Mesothelial cell of epicardium (in vitro differentiated cells): ENCODE data around the gene FBXO38. TPM values are rescaled to one million over a fixed set of nuclear protein-coding genes. Genes with fewer than 3 reads are reported as not detected.

Source experiments
- DNase-seq, 2 experiments: peaks; one replicate each; pipeline ENCODE4 v3.0.0; 2021; ENCODE audit warnings: low spot score in 2 of 2; ENCODE audit not compliant: unreplicated experiment in 2 of 2
- H3K27ac Mint-ChIP-seq: 2 replicates; pipeline ENCODE4 v1.8.0; 2021; ENCODE audit warnings: mixed read lengths
- H3K27me3 Mint-ChIP-seq: 2 replicates; pipeline ENCODE4 v1.8.0; 2021; ENCODE audit warnings: low read depth, mixed read lengths
- H3K36me3 Mint-ChIP-seq: 2 replicates; pipeline ENCODE4 v1.8.0; 2021; ENCODE audit warnings: mixed read lengths
- H3K4me1 Mint-ChIP-seq: 2 replicates; pipeline ENCODE4 v1.8.0; 2021; ENCODE audit warnings: mixed read lengths
- H3K4me3 Mint-ChIP-seq: 2 replicates; pipeline ENCODE4 v1.8.0; 2021; ENCODE audit warnings: mild to moderate bottlenecking, moderate library complexity, mixed read lengths
- H3K9me3 Mint-ChIP-seq: 2 replicates; pipeline ENCODE4 v1.8.0; 2021; ENCODE audit warnings: mixed read lengths
- CTCF ChIP-seq: fragments of 200-600 bp; sonication (generic); IDR thresholded peaks from one replicate; pipeline ENCODE4 v1.5.0; 2021; ENCODE audit warnings: antibody characterized with exemption; ENCODE audit not compliant: unreplicated experiment
- total RNA-seq: library from RNA; stranded (reverse); gene quantifications from 3 replicates; pipeline ENCODE4 v1.2.1, GENCODE V29; 2021

Gene FBXO38
- total RNA-seq, 1 donor from 2014 or later: 55.8 TPM

GRCh38 chr5:148418511-148418910, 34.8 kb downstream of the FBXO38 start:
- H3K36me3 Mint-ChIP-seq: peaks cover 41% of the 10 kb centered on the region

GRCh38 chr5:148421661-148422060, 37.9 kb downstream of the FBXO38 start:
- Mint-ChIP-seq H3K4me3 (no peak overlapping the region), H3K36me3 (peaks cover 50% of the 10 kb centered on the region), H3K9me3 (no peaks in the 10 kb centered on the region)

More at GRCh38 chr5:148418511-148418910, 34.8 kb downstream of the FBXO38 start:
- Mint-ChIP-seq H3K4me1 (no peaks in the 10 kb centered on the region), H3K4me3 (no peak overlapping the region), H3K27me3 (no peaks in the 10 kb centered on the region), H3K9me3 (no peaks in the 10 kb centered on the region), H3K27ac (no peak overlapping the region)
- no peak for TF ChIP-seq CTCF
- no peak for DNase-seq

GRCh38 chr5:148425808-148426207, 42.0 kb downstream of the FBXO38 start:
- no peak overlapping the region for H3K27ac Mint-ChIP-seq

More at GRCh38 chr5:148421661-148422060, 37.9 kb downstream of the FBXO38 start:
- Mint-ChIP-seq H3K27me3 (no peaks in the 10 kb centered on the region), H3K27ac (no peak overlapping the region), H3K4me1 (no peaks in the 10 kb centered on the region)
- DNase-seq: no peak
- no peak for TF ChIP-seq CTCF

GRCh38 chr5:148426514-148426913, 42.8 kb downstream of the FBXO38 start:
- no peak for DNase-seq
- Mint-ChIP-seq H3K4me3 (no peak overlapping the region), H3K36me3 (peaks cover 44% of the 10 kb centered on the region), H3K27ac (no peak overlapping the region), H3K9me3 (no peaks in the 10 kb centered on the region), H3K4me1 (no peaks in the 10 kb centered on the region), H3K27me3 (no peaks in the 10 kb centered on the region)
- no peak for TF ChIP-seq CTCF

More at GRCh38 chr5:148425808-148426207, 42.0 kb downstream of the FBXO38 start:
- peaks cover 37% of the 10 kb centered on the region for H3K36me3 Mint-ChIP-seq
- no peaks in the 10 kb centered on the region for H3K4me1 Mint-ChIP-seq
- no peaks in the 10 kb centered on the region for H3K9me3 Mint-ChIP-seq
- H3K27me3 Mint-ChIP-seq: no peaks in the 10 kb centered on the region
- no peak overlapping the region for H3K4me3 Mint-ChIP-seq
- no peak for TF ChIP-seq CTCF
- no peak for DNase-seq

- no peak overlapping the region for H3K4me3 Mint-ChIP-seq
- DNase-seq: no peak
- H3K36me3 Mint-ChIP-seq: peaks cover 39% of the 10 kb centered on the region
- TF ChIP-seq CTCF: no peak
- no peak overlapping the region for H3K27ac Mint-ChIP-seq
- H3K9me3 Mint-ChIP-seq: no peaks in the 10 kb centered on the region
- no peaks in the 10 kb centered on the region for H3K27me3 Mint-ChIP-seq
- no peaks in the 10 kb centered on the region for H3K4me1 Mint-ChIP-seq
These were observed 43.7 kb downstream of the FBXO38 start for GRCh38 chr5:148427370-148428042.
